ENCODE results near the gene ITIH5.

ITIH5 gene

DNA sequence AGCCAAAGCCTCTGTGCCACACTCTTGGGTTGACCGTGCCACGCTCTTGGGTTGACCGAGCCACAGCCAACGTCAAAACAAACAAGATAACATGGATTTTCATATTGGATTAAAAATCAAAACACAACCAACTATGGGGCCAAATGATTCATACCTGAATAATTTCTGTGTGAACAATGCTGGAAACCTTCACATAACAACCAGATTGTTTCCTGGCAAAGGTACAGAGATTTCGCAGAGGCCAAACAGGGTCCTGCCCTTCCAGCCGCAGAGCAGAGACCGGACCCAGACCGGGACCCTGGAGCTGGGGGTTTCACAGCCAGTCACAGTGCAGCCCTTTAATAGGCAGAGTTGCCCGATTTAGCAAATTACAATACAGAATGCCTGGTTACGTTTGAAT, 40.5 kb downstream of the ITIH5 start:
- DNase-seq (ENCODE audit: low spot score) = no peak

DNA sequence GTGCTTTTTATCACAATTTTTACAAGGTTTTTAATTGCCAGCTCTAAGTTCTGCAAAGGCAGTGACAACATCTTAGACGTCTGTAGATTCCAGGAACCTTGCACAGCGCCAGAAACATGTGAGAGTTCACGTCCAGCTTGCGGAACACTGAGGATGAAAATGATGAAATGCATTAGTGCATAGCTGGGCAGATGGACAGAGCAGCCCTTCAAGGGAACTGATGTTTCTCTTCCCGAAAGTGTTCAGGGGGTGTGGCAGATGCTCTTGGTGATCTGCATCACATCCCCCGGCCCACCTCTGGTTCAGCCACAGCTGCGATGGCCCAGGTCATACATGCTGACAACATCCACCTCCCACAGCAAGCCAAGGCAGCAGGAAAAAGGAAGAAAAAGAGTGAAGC, 40.9 kb downstream of the ITIH5 start:
- no peak for DNase-seq (ENCODE audit: low spot score)

DNA sequence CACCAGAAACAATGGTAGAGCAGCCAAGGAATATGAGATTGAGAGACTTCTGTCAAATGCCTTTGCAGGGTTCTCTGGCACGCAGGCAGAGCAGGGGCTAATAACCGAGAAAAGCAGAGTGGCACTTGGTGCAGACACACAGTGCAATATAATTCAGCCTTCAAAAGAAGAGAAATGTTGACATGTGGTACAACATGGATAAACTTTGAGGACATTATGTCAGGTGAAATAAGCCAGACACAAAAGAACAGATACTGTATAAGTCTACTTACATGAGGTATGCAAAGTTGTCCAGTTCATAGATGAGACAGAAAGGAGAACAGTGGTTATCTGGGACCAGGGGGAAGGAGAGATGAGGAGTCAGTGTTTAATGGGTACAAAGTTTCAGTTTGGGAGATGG, 41.8 kb downstream of the ITIH5 start:
- DNase-seq (ENCODE audit: low spot score) = no peak

DNA sequence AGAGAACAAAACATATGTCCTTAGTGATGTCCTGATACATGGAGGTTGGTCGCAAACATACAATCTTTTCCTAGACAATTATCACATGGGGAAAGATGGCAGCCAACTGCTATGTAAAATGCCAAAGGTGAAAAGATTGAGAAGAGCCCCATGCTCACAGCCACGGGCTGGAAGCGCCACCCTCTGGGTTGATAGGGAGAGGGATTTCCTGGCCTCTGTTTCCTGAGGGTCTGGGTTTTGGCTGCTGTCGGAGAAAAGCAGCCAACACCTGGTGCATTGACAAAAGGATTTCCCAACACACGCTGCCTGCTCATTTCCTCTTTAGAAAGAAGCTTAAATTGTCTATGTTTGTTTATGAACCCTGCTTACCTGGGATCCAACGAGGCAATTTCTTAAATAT, 43.8 kb downstream of the ITIH5 start:
- no peak for DNase-seq (ENCODE audit: low spot score)

DNA sequence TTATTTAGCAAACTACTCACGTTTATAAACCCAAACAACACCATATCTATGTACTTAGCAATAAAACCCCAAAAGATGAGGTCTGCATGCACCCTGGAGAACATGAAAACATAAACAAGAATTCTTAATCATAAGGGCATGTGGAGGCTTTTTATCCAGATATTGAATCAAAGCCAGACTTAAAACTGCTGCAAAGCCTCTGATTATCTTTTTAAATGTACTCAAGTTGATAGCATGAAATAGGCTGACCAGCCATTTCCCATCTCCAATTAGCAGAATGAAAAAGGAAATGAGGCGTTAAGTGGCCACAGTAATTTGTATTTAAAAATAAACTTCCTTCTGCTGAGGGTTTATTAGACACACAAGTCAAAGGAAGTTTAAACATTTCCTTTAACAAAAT, 48.3 kb downstream of the ITIH5 start:
- DNase-seq (ENCODE audit: low spot score) = no peak

DNA sequence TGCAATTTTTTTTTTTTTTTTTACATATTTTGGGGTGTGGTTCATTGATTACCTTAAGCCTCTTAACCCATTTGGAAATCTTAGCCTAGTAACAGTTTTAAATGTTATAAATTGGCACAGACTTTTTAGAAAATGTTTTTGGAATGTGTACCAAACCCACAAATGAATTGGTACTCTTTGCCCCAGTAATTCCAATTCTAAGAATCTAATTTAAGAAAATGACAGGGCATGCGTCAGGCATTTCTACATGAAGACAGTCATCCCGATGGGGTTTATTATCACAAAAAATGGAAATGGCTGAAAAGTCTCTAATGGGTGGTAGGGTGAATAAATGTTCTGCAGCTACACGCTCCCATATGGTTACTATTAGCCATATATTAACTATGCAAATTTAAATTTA, 54.9 kb downstream of the ITIH5 start:
- DNase-seq (ENCODE audit: low spot score) = no peak

DNA sequence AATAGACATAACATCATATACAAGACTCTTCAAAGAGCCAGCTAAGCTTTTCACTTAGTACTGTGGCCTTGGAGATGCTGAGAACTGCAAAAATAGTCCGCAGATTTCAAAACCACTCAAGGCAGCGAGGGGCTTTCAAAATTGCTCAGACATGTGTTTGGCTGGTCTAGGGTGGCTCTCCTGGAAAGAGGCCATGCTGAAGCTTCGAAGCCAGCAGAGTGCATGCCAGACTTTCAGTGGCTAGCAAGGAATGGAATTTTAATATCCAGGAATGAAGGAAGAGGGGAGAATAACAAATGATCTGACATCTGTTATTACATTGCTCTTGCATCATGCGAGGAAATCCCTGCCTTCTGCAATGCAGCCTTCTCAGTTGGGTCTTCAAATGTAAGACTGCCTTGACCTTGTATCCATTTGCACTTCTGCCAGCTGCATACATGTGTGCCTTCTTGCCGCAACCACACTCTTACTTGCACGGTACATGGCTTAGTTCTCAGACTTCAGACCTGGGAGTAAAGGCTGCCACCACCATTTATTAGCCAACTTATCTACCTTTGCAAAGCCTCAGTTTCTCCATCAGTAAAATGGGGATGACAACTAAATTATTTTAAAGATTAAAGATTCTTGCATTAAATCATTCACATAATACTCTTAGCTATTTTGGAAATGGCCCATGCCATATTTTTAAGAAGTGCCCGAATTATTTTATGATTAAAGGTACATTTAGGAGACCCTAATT, 55.9 kb downstream of the ITIH5 start:
- DNase-seq (ENCODE audit: low spot score) = peak; percentile 61

DNA sequence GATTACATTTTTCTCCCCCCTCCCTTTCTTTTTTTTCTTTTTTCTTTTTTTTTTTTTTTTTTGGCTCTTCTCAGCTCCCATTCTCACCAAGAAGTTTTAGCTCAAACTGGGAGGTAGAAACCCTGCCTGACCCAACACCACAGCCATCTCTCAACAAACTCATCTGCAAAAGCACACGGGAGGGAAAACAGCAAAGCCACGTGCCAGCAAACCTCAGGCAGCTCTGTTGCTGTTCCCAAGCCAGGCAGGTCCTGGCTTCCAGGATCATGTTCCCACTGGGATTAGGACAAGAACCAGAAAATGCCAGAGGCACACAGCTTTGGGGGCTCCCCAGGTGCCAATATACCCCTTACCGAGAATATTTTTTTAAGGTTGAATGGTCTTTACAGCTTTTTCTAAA, 56.7 kb downstream of the ITIH5 start:
- DNase-seq (ENCODE audit: low spot score) = no peak

DNA sequence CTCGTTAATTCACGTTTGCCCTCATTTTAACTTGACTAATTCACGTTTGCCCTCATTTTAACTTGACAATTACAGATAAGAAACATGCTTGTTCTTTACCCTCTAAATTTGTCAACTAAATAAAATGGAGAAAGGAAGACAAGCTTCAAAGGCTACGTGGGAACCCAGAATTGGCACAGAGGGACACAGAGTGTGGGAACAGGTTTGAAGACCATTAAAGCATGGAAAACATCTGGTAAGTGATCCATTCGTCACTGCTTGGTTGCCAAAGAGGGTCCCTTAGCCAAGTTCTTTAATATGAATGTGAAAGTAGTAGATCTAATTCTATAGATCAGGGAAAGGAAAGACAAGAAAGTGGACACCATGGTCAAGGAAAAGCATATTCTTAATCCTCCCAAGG, 57.2 kb downstream of the ITIH5 start:
- DNase-seq (ENCODE audit: low spot score) = no peak

DNA sequence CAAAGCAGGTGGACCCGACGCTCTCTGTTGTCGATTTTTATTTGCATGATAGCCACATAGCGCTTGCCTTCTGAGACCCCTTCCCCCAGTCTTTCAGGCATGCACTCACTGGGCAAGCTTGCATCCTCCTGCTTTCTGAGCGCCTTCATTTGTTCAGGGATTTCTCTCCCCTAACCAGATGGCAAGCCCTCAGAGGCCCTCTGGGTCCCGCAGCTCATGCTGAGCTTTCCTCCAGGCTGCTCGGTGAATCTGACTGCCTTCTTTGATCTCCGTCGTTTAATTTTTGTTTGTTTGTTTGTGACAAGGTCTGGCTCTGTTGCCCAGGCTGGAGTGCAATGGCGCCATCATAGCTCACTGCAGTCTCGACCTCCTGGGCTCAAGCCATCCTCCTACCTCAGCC, 58.8 kb downstream of the ITIH5 start:
- no peak for DNase-seq (ENCODE audit: low spot score)

DNA sequence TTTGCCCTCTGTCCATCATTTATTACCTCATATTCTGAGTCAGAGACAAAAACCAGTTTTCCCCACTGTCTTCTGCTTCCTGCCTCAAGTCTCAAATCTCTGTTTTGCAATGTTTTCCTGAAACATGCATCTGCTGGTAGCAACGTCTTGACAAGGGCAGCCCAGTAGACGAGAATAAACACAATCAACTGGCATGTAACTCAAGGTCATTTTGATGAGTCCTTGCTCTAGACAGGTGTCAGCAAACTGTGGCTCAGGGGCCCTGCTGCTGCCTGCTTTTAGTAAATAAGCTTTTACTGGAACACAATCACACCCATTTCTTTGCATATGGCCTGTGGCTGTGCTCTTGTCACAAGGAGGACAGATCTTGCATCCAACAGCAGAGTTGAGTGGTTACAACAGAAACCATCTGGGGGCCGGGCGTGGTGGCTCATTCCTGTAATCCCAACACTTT, 59.8 kb downstream of the ITIH5 start:
- no peak for DNase-seq (ENCODE audit: low spot score)

DNA sequence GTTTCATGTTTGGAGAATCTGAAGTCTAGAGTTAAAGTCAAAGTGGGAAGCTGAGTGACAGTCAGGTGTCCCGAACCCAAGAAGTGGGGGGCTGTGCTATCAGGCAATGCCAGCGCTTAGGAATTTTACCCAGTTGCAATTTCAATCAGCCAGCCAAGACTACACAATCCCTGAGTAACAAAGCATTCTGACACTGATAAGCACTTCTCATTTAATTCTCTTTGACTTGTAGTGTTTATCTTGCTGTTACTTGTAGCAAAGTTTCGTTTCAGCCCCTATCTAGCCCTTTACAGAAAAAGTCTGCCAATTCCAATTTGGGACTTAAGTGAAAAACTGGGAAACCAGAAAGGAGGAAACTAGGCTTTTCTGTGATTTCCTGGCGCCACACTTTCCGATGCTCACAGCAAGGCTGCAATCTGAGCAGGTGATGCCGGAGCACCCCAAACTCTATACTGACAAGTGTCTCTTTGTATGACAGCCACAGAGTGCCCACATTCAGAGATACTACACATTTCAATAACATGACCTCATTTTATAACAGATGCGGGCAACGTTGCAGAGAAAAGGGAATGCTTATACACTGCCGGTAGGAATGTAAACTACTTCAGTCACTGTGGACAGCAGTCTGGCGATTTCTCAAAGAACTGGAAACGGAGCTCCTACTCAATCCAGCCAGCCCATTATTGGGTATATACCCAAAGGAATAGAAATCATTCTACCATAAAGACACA, 61.0 kb downstream of the ITIH5 start:
- peak; percentile 9 for DNase-seq (ENCODE audit: low spot score)

DNA sequence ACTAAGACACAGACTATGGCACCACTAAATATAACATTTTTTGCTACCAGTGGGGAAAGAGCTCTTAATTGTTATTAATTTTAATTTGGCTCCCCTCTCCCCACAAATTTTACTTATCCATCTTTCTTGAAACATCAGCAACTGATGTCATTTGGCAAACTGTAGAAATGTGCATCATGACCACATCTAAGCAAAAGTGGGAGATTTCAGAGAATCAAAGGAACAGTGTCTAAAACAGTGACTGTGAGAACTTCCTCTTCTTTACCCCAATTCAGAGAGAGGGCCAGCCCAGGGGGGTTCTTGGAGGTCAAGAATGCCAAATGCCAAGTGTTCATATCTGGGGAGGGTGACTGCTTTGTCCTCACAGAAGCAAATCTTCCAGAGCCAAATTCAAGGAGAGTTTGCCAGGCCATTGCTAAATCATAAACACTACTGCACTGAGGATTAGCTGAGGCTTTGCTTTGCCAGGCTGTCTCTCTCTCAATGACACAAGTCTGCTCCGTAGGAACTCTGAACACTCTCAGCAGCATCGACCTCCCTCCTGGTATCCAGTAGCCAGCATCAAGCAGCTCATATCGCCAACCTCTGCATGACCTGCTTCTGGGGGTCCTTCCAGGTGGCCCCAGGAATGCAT, 65.6 kb downstream of the ITIH5 start:
- no peak for DNase-seq (ENCODE audit: low spot score)

DNA sequence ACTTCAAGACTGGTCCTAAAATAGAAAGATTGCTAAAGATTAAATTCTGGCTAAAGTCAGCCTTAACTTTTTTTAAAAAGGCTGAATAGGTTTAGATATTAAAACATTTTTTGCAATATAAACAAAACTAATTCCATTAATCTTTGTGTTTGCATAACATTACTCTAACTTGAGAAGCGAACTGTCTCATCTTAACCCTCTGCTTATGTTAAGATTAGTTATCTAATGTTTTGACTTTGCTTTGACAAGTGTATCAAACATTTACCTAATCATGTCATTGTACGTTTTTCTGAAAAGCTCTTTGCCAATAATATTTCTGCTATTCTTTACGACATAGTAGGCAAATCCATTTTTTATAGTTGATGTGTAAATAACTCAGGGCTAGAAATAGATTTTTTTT, 68.0 kb downstream of the ITIH5 start:
- no peak for DNase-seq (ENCODE audit: low spot score)

DNA sequence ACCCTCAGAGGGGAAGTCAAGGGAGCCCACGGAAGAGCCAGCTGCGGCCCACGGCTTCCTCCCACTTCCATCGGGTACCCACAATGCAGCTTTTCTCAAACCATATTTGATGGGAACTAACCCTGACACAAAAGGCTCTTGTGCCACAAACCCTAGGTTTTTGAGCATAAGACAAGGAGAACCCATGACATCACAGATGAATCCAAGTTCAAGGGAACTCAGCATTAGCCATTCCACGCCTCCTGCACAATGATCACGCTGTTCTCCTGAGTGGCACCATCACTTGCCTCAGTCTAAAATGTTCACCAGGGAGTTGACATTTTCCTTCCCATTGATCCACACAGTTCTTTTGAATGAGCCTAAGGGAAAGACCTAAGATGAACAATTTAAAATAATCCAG, 70.4 kb downstream of the ITIH5 start:
- no peak for DNase-seq (ENCODE audit: low spot score)

DNA sequence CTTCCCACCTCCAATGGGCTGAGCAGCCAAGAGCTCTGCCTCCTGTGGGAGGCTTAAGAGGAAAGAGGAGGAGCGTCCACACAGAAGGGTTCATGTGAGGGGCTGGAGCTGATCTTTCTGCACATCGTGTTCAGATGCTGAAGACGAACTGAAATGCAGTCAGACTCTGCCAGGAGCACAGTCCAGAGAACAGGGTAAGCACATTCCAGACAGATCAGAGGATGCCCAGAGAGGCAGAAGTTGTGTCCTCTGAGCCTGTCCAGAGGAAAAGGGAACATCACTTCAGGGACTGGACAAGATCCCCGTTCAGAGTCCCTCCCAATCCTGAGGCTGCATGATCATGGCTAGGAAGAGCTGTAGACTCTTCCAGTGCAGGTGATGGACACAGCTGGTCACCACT, 72.9 kb downstream of the ITIH5 start:
- no peak for DNase-seq (ENCODE audit: low spot score)

DNA sequence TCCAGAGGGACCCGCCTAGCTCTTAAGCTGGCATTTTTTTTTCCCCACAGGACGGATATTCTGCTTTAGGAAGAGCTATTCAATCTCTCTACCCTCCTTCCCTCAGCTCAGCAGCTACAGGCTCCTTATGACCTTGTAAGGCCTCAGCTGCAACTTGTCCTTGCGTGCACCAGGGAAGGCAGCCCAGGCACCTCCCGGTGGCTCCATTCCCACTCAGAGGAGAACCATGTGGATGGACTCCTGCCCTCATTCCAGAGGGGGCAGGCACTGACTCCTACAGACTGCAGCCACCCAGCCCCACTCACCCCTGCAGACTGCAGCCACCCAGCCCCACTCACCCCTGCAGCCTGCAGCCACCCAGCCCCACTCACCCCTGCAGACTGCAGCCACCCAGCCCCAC, 73.7 kb downstream of the ITIH5 start:
- no peak for DNase-seq (ENCODE audit: low spot score)

DNA sequence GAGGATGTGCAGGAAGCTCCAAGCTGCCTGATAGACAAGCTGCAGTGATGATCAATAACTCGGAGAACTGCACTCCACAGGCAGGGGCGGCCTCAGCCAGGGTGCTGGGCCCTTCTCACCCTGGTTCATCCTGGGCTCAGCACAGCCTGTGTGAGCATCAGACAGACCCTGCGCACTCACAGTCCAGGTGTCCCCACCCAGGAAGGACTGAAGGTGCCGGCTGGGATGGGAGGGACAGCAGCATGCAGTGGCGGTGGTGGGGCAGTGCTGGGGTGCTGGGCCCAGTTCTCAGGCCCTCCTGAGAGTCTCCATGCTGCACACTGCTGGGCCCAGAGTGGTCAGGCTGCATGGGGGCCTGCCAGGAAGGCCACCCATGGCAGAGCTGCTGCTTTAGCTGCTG, 74.1 kb downstream of the ITIH5 start:
- no peak for DNase-seq (ENCODE audit: low spot score)

DNA sequence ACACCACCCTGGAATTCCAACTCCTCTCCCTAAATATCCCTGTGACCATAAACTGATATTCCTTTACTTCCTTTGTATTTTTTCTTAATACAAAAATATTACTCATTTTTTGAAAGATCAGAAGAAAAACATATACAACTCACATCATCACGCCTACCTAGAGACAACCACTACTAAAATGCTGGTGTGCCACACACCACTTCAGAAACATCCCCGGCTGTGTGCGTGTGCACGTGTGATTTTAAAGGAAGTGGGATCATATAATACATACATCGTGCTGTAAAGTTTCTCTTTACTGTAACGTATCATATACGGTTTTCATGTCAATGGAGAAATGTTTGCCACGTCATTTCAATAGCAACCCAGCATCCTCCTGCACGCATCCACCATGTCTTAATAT, 76.5 kb downstream of the ITIH5 start:
- DNase-seq (ENCODE audit: low spot score) = no peak

DNA sequence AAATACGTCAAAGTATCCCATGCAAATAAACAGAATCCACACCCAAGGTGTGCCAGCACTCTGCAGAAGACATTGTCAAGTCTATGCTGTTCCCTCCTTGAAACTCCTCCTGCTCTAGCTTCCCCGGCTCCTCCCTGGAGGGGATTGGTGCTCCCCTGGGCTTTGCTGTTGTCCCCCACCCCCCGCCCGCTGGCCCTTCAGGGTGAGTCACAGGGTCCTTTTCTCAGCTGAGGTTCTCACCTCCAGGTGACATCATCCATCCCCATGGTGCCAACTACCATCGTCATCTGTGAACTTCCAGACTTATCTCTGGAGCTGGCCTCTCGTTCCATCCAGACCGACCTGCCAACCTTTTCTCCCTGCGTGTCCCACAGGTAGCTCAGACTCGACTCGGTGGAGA, 77.0 kb downstream of the ITIH5 start:
- DNase-seq (ENCODE audit: low spot score) = no peak

DNA sequence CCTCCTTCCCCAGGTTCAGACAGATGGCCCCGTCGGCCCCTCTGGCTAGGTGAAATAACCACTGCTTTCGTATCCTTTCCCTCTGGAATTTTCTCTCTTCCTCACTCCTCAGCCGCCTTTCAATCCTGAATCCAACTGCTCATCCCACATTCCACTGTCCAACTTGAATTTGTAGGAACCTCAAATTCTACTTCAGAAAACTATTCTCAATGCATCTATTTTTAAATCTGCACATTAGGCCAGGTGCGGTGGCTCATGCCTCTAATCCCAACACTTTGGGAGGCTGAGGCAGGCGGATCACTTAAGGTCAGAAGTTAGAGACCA, 78.9 kb downstream of the ITIH5 start:
- no peak for DNase-seq (ENCODE audit: low spot score)

DNA sequence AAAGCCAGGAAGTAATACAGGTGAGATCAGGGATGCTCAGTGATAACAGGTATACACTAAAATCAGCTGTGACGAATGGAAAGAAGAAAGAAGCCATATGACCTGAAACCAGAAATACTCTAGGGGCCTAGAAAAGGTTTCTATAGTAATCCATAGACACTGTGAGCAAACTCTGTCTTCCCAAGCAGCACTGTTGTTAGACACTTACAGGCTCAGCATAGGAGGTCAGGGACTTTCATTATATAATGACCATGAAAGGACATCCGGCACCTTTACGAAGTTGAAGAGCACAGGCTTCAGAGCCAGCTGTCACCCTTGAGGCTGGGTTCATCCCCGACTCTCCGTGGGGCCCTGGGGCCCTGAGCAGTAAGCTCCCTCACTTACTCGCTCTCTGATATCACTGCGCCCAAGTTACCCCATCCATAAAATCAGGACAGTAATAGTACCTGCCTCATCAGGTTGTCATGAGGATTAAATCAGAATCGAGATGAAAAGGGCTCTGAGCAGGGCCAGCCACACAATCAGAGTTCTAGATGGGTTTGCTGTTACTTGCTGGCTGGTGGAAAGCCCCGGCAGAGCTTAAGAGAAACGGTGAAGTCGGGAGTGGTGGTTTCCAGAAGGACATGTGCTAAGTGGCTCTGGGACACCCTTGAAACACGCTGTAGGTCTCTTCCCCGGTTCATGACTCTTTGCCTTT, 79.5 kb downstream of the ITIH5 start:
- DNase-seq (ENCODE audit: low spot score) = no peak

DNA sequence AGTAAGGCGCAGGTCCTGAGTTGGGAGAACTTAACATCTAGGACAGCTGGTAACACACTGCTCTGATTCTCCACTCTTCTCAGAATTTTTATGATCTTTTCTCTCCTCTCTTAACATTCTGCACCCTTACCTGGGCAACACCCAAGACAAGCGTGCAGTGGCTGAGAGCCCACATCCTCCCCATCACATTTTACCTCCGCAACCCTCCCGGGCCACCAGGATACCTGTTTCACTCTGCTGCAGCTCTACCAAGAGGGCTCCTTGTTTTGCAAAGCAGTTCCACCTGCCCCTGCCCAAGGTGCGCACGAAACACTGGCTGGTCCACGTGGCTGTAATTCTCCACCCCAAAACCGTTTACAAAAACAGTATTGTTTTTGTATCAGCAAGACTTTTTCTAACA, 81.5 kb downstream of the ITIH5 start:
- no peak for DNase-seq (ENCODE audit: low spot score)

All from SW480 (cell line).